GM13977 (cell line): ENCODE data around the gene BAAT.

Experiments
- DNase-seq: peaks from one replicate; pipeline ENCODE4 v3.0.0; 2012; ENCODE audit warnings: low spot score
- CTCF ChIP-seq: IDR thresholded peaks from 2 replicates; pipeline ENCODE4 v1.5.1; 2012; ENCODE audit warnings: mild to moderate bottlenecking, control low read depth; ENCODE audit not compliant: insufficient read depth; ENCODE audit errors: extremely low read depth, missing control alignments
- in situ Hi-C: fragments of 300-500 bp; cut with MboI; formaldehyde crosslinking; loops from one replicate; pipeline ENCODE4 v1.12.0; 2022; ENCODE audit warnings: low sequenced_read_pairs, low pct_unique_long_range_greater_than_20kb, mixed read lengths, inconsistent platforms; ENCODE audit not compliant: unreplicated experiment

BAAT gene

GRCh38 chr9:101376111-101376848 is 8.5 kb downstream of the BAAT start:
- DNase-seq = no peak
- in situ Hi-C loops = no loop called here
- TF ChIP-seq CTCF = no peak

- TF ChIP-seq CTCF = no peak
- DNase-seq = no peak
- in situ Hi-C loops = no loop called here
These were observed 9.3 kb downstream of the BAAT start for GRCh38 chr9:101375546-101375945.

- no peak for DNase-seq
- no peak for TF ChIP-seq CTCF
- in situ Hi-C loops = no loop called here
These were observed 12.3 kb downstream of the BAAT start for GRCh38 chr9:101372327-101373118.

DNA sequence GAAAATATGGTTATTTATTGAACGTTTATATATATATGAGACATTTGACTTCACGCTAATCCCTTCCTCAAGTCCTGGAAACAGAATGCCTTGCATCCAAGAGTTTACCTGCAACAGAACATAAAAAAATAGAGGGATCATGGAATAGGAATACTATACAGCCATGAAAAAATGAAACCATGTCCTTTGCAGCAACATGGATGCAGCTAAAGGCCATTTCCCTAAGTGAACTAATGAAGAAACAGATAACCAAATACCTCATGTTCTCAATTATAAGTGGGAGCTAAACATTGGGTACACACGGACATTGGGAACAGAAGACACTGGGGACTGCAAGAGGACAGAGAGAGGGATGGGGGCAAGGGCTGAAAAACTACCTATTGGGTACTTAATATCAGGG is 13.0 kb downstream of the BAAT start:
- no peak for DNase-seq
- no peak for TF ChIP-seq CTCF
- in situ Hi-C loops = no loop called here

- no peak for DNase-seq
- no peak for TF ChIP-seq CTCF
- in situ Hi-C loops = no loop called here
These were observed 14.8 kb downstream of the BAAT start for GRCh38 chr9:101369884-101370531.

- DNase-seq = no peak
- in situ Hi-C loops = no loop called here
- TF ChIP-seq CTCF = no peak
These were observed 15.5 kb downstream of the BAAT start for GRCh38 chr9:101369286-101369685.
